Fibroblast of pulmonary artery (primary cell): ENCODE results near the gene TRIM32.

Source experiments
- DNase-seq: peaks from one replicate; pipeline ENCODE4 v3.0.0-alpha.2; 2010; ENCODE audit warnings: low read depth
- H3K4me3 ChIP-seq: replicated peaks from 2 replicates; pipeline ENCODE4 v1.5.1; 2011; ENCODE audit warnings: low read depth, mild to moderate bottlenecking, control low read depth, low read length, moderate library complexity
- CTCF ChIP-seq: IDR thresholded peaks from 2 replicates; pipeline ENCODE4 v1.5.1; 2011; ENCODE audit warnings: mild to moderate bottlenecking, control low read depth, low read length, inconsistent platforms; ENCODE audit errors: missing control alignments

TRIM32 gene

GRCh38 chr9:116701940-116702642, 15.0 kb downstream of the TRIM32 start:
- no peak for DNase-seq
- TF ChIP-seq CTCF, result no peak
- no peak overlapping the region for H3K4me3 ChIP-seq

GRCh38 chr9:116703634-116704033, 16.5 kb downstream of the TRIM32 start:
- DNase-seq, result no peak
- H3K4me3 ChIP-seq, result no peak overlapping the region
- TF ChIP-seq CTCF, result no peak

- no peak for DNase-seq
- H3K4me3 ChIP-seq, result no peak overlapping the region
- TF ChIP-seq CTCF, result no peak
These were observed 17.4 kb downstream of the TRIM32 start for GRCh38 chr9:116704470-116704869.

GRCh38 chr9:116705531-116705930, 18.4 kb downstream of the TRIM32 start:
- TF ChIP-seq CTCF, result no peak
- no peak for DNase-seq
- H3K4me3 ChIP-seq, result no peak overlapping the region

GRCh38 chr9:116706310-116707290, 19.5 kb downstream of the TRIM32 start:
- H3K4me3 ChIP-seq, result no peak overlapping the region
- no peak for DNase-seq
- TF ChIP-seq CTCF, result no peak

- no peak for DNase-seq
- H3K4me3 ChIP-seq, result no peak overlapping the region
- no peak for TF ChIP-seq CTCF
These were observed 25.7 kb downstream of the TRIM32 start for GRCh38 chr9:116712781-116713180.
